Measurements from ENCODE around the gene SNRK.

The SNRK gene

DNA sequence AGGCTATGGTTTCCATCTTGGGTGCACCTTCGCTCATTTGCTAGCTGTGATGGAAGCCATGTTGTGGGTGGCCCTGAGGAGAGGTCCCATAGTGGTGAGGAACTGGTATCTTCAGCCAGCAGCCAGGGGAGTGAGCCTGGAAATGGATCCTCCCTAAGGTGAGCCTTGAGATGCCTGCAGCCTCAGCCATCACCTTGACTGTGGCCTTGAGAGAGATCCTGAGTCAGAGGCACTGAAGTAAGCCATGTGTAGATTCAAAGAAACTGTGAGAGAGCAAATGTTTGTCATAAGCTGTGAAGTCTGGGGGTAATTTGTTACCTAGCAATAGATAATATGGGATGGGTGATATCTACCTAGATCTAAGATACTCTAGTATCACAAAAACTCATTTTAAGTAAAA, 105.3 kb downstream of the SNRK start:
- peaks cover 4% of the 10 kb centered on the region for H3K36me3 ChIP-seq (replicated peaks; ENCODE audit: low read depth, low read length)
- no peak overlapping the region for H3K4me3 ChIP-seq (ENCODE audit: low read length)
- H3K79me2 ChIP-seq (ENCODE audit: low read length): no peaks in the 10 kb centered on the region
- no peak overlapping the region for H3K27ac ChIP-seq (ENCODE audit: low read length)
- no peak overlapping the region for H3K4me2 ChIP-seq (ENCODE audit: low read length)
- no peak overlapping the region for H2AFZ ChIP-seq (ENCODE audit: low read depth, low read length)
- H4K20me1 ChIP-seq (ENCODE audit: insufficient read depth, low read length): 0 out of 2 replicates have a peak, but pooled peaks cover 4% of the 10 kb centered on the region
- no peaks in the 10 kb centered on the region for H3K27me3 ChIP-seq (ENCODE audit: low read depth, low read length)
- no peaks in the 10 kb centered on the region for H3K9me3 ChIP-seq (ENCODE audit: insufficient read depth, low read length)
- no peaks in the 10 kb centered on the region for H3K4me1 ChIP-seq (ENCODE audit: low read length)
- no peak overlapping the region for H3K9ac ChIP-seq (ENCODE audit: low read length)
- TF ChIP-seq EZH2phosphoT487 (IDR thresholded peaks at IDR 0.05; ENCODE audit: low read depth): no peak
- TF ChIP-seq, protein P1, sequence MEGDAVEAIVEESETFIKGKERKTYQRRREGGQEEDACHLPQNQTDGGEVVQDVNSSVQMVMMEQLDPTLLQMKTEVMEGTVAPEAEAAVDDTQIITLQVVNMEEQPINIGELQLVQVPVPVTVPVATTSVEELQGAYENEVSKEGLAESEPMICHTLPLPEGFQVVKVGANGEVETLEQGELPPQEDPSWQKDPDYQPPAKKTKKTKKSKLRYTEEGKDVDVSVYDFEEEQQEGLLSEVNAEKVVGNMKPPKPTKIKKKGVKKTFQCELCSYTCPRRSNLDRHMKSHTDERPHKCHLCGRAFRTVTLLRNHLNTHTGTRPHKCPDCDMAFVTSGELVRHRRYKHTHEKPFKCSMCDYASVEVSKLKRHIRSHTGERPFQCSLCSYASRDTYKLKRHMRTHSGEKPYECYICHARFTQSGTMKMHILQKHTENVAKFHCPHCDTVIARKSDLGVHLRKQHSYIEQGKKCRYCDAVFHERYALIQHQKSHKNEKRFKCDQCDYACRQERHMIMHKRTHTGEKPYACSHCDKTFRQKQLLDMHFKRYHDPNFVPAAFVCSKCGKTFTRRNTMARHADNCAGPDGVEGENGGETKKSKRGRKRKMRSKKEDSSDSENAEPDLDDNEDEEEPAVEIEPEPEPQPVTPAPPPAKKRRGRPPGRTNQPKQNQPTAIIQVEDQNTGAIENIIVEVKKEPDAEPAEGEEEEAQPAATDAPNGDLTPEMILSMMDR (IDR thresholded peaks at IDR 0.05; ENCODE audit: low read depth, low read length): no peak

DNA sequence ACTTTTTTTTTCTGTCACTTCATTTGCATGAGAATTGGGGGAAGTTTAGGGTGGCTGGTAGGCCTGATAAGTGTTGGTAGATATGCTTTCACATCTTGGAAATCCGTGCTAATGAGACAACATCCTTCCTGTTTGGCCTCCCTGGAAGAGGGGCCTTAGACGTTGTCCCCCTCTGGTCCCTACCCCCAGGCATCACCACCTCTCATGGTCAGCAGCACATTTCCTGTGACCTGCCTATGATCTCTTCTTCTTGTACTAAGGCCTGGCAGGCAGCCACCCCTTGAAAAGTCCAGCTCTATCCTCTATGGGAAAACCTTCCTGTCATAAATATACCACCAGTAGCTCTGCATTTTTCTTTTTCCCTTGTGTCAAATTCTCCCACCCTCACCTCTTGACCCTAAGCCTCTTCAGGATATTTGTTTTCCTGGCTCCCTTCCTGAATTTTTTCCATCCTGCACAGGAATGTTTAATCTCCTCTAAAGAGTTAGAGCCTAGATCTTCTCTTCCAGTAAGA, 107.8 kb downstream of the SNRK start:
- no peak overlapping the region for H3K4me3 ChIP-seq (ENCODE audit: low read length)
- no peak overlapping the region for H3K9ac ChIP-seq (ENCODE audit: low read length)
- H3K27me3 ChIP-seq (ENCODE audit: low read depth, low read length): no peaks in the 10 kb centered on the region
- no peaks in the 10 kb centered on the region for H3K9me3 ChIP-seq (ENCODE audit: insufficient read depth, low read length)
- H3K4me2 ChIP-seq (ENCODE audit: low read length): no peak overlapping the region
- H3K27ac ChIP-seq (ENCODE audit: low read length): no peak overlapping the region
- 0 out of 2 replicates have a peak, but pooled peaks cover 4% of the 10 kb centered on the region for H4K20me1 ChIP-seq (ENCODE audit: insufficient read depth, low read length)
- H3K79me2 ChIP-seq (ENCODE audit: low read length): no peaks in the 10 kb centered on the region
- H2AFZ ChIP-seq (ENCODE audit: low read depth, low read length): no peak overlapping the region
- H3K4me1 ChIP-seq (ENCODE audit: low read length): no peaks in the 10 kb centered on the region
- H3K36me3 ChIP-seq (replicated peaks; ENCODE audit: low read depth, low read length): peaks cover 4% of the 10 kb centered on the region
- TF ChIP-seq, protein P1 (IDR thresholded peaks at IDR 0.05; ENCODE audit: low read depth, low read length): no peak
- no peak for TF ChIP-seq EZH2phosphoT487 (IDR thresholded peaks at IDR 0.05; ENCODE audit: low read depth)

DNA sequence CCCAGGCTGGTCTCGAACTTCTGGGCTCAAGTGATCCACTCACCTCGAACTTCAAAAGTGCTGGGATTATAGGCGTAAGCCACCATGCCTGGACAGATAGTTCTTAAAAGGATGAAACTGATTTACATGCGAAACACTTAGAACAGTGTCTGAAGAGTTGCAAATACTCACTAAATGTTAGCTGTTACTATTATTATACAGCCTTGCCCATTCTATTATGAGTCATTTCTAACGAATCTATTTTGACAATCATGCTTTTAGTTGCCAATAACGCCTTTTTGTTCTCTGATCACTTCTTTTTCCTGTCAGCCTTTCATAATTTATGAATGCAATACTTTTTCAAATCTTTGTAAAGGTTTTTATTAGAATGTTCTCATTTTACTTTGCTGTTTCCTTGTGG, 112.7 kb downstream of the SNRK start:
- no peaks in the 10 kb centered on the region for H3K36me3 ChIP-seq (replicated peaks; ENCODE audit: low read depth, low read length)
- no peaks in the 10 kb centered on the region for H3K4me1 ChIP-seq (ENCODE audit: low read length)
- no peak overlapping the region for H2AFZ ChIP-seq (ENCODE audit: low read depth, low read length)
- no peaks in the 10 kb centered on the region for H3K27me3 ChIP-seq (ENCODE audit: low read depth, low read length)
- H3K4me2 ChIP-seq (ENCODE audit: low read length): no peak overlapping the region
- TF ChIP-seq, protein P1 (IDR thresholded peaks at IDR 0.05; ENCODE audit: low read depth, low read length): no peak
- no peak for TF ChIP-seq EZH2phosphoT487 (IDR thresholded peaks at IDR 0.05; ENCODE audit: low read depth)
- H3K9me3 ChIP-seq (ENCODE audit: insufficient read depth, low read length): no peaks in the 10 kb centered on the region
- H3K27ac ChIP-seq (ENCODE audit: low read length): no peak overlapping the region
- 0 out of 2 replicates have a peak, but pooled peaks cover 4% of the 10 kb centered on the region for H4K20me1 ChIP-seq (ENCODE audit: insufficient read depth, low read length)
- H3K79me2 ChIP-seq (ENCODE audit: low read length): no peaks in the 10 kb centered on the region
- H3K4me3 ChIP-seq (ENCODE audit: low read length): no peak overlapping the region
- H3K9ac ChIP-seq (ENCODE audit: low read length): no peak overlapping the region

DNA sequence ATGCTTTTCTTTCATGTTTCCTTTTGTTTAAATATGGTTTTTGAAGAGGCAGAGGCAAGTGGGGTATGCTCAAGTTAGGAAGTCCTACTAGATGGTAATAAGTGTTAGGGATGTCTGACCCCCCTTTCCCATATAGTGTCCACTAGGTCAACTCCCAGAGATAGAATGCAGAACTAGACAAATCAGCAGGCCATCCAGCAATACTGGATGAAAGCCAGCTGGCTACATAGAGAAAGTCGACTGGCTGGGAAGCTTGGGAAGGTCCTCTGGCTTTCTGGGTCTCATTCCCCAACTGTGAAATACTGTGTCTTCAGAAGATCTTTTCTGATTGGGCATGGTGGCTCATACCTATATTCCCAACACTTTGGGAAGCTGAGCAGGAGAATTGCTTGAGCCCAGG, 113.8 kb downstream of the SNRK start:
- Histone ChIP-seq H3K27me3 (ENCODE audit: low read depth, low read length) (no peaks in the 10 kb centered on the region), H3K79me2 (ENCODE audit: low read length) (no peaks in the 10 kb centered on the region)

More for the DNA sequence above, 113.8 kb downstream of the SNRK start:
- Histone ChIP-seq H3K36me3 (replicated peaks; ENCODE audit: low read depth, low read length) (no peaks in the 10 kb centered on the region), H3K9ac (ENCODE audit: low read length) (no peak overlapping the region), H3K27ac (ENCODE audit: low read length) (no peak overlapping the region), H3K9me3 (ENCODE audit: insufficient read depth, low read length) (no peaks in the 10 kb centered on the region), H3K4me2 (ENCODE audit: low read length) (no peak overlapping the region), H3K4me3 (ENCODE audit: low read length) (no peak overlapping the region), H4K20me1 (ENCODE audit: insufficient read depth, low read length) (no peaks in the 10 kb centered on the region), H2AFZ (ENCODE audit: low read depth, low read length) (no peak overlapping the region), H3K4me1 (ENCODE audit: low read length) (no peaks in the 10 kb centered on the region)
- TF ChIP-seq, protein P1 (IDR thresholded peaks at IDR 0.05; ENCODE audit: low read depth, low read length): no peak
- TF ChIP-seq EZH2phosphoT487 (IDR thresholded peaks at IDR 0.05; ENCODE audit: low read depth): no peak

All from OCI-LY3 (cell line).